OCI-LY3 (cell line): ENCODE data around the gene IGFL2.

Experiments used
- H2AFZ ChIP-seq: fragments of 200-600, 300-600 bp; shearing (Covaris generic); 2 replicates; pipeline ENCODE4 v1.6.0; 2014; ENCODE audit warnings: antibody characterized with exemption, low read depth, low read length
- H3K27ac ChIP-seq: fragments of 200-600, 300-600 bp; sonication (generic); 2 replicates; pipeline ENCODE4 v1.5.1; 2014; ENCODE audit warnings: mild to moderate bottlenecking, low read length, moderate library complexity, mixed read lengths
- H3K27me3 ChIP-seq: fragments of 200-600, 300-600 bp; sonication (generic); 2 replicates; pipeline ENCODE4 v1.6.1; 2014; ENCODE audit warnings: low read depth, low read length, mixed read lengths
- H3K36me3 ChIP-seq: fragments of 200-600, 300-600 bp; sonication (generic); replicated peaks from 2 replicates; pipeline ENCODE3; 2014; ENCODE audit warnings: low read depth, low read length, mixed read lengths
- H3K4me1 ChIP-seq: fragments of 300-600, 200-600 bp; sonication (generic); 2 replicates; pipeline ENCODE4 v1.6.1; 2014; ENCODE audit warnings: low read length, mixed read lengths
- H3K4me2 ChIP-seq: fragments of 200-600, 300-600 bp; sonication (generic); 2 replicates; pipeline ENCODE4 v1.6.1; 2014; ENCODE audit warnings: low read length, mixed read lengths
- H3K4me3 ChIP-seq: fragments of 300-600, 200-600 bp; sonication (generic); 2 replicates; pipeline ENCODE4 v1.5.1; 2014; ENCODE audit warnings: antibody characterized with exemption, mild to moderate bottlenecking, low read length, moderate library complexity
- H3K79me2 ChIP-seq: fragments of 300-600, 200-600 bp; shearing (Covaris generic); 2 replicates; pipeline ENCODE4 v1.6.1; 2014; ENCODE audit warnings: mild to moderate bottlenecking, low read length, mixed read lengths
- H3K9ac ChIP-seq: fragments of 300-600, 200-600 bp; shearing (Covaris generic); 2 replicates; pipeline ENCODE4 v1.6.0; 2014; ENCODE audit warnings: mild to moderate bottlenecking, low read length, moderate library complexity
- H3K9me3 ChIP-seq: fragments of 200-600, 300-600 bp; shearing (Covaris generic); 2 replicates; pipeline ENCODE4 v1.6.1; 2014; ENCODE audit warnings: low read length, mixed read lengths; ENCODE audit not compliant: insufficient read depth
- H4K20me1 ChIP-seq: fragments of 200-600, 300-600 bp; sonication (generic); 2 replicates; pipeline ENCODE4 v1.6.1; 2016; ENCODE audit warnings: low read length, mixed read lengths; ENCODE audit not compliant: insufficient read depth
- EZH2phosphoT487 ChIP-seq: fragments of 200-600 bp; shearing (Covaris generic); IDR thresholded peaks from 2 replicates; pipeline ENCODE4 v1.6.1; 2018; ENCODE audit warnings: antibody characterized with exemption, mixed run types, low read depth
- TF ChIP-seq, protein P1 (sequence below): fragments of 200-600, 300-600 bp; sonication (generic); IDR thresholded peaks from 2 replicates; pipeline ENCODE4 v1.5.1; 2014; ENCODE audit warnings: antibody characterized with exemption, low read length, low read depth

The IGFL2 gene

DNA sequence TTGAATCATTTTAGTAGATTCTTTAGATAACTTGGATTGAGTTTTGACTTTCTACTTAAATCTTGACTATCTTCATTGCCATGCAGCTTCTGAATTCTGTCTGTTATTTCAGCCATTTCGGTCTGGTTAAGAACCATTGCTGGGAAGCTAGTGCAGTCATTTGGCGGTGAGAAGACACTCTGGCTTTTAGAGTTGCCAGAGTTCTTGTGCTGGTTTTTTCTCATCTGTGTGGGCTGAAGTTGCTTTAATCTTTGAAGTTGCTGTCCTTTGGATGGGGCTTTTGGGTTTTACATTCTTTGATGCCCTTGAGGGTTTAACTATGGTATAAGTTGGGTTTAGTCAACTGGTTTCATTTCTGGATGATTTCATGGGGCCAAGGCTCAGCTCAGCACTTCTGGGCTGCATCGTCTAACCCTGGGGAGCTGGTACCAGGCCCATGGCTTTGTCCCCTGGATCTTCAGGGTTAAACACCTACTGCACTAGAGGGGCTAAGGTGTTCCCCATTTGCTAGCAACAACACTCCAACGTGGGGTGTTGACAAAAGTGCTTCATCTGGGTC is 10.0 kb upstream of the IGFL2 start:
- H3K4me1 ChIP-seq = peaks cover 12% of the 10 kb centered on the region
- H3K27me3 ChIP-seq = no peaks in the 10 kb centered on the region
- no peaks in the 10 kb centered on the region for H3K36me3 ChIP-seq
- H3K9me3 ChIP-seq = no peaks in the 10 kb centered on the region
- H3K9ac ChIP-seq = no peak overlapping the region
- no peak overlapping the region for H3K4me2 ChIP-seq
- no peaks in the 10 kb centered on the region for H3K79me2 ChIP-seq
- H3K27ac ChIP-seq = no peak overlapping the region
- no peak overlapping the region for H3K4me3 ChIP-seq
- no peaks in the 10 kb centered on the region for H4K20me1 ChIP-seq
- TF ChIP-seq, protein P1, sequence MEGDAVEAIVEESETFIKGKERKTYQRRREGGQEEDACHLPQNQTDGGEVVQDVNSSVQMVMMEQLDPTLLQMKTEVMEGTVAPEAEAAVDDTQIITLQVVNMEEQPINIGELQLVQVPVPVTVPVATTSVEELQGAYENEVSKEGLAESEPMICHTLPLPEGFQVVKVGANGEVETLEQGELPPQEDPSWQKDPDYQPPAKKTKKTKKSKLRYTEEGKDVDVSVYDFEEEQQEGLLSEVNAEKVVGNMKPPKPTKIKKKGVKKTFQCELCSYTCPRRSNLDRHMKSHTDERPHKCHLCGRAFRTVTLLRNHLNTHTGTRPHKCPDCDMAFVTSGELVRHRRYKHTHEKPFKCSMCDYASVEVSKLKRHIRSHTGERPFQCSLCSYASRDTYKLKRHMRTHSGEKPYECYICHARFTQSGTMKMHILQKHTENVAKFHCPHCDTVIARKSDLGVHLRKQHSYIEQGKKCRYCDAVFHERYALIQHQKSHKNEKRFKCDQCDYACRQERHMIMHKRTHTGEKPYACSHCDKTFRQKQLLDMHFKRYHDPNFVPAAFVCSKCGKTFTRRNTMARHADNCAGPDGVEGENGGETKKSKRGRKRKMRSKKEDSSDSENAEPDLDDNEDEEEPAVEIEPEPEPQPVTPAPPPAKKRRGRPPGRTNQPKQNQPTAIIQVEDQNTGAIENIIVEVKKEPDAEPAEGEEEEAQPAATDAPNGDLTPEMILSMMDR = no peak
- TF ChIP-seq EZH2phosphoT487 = no peak
- no peak overlapping the region for H2AFZ ChIP-seq

DNA sequence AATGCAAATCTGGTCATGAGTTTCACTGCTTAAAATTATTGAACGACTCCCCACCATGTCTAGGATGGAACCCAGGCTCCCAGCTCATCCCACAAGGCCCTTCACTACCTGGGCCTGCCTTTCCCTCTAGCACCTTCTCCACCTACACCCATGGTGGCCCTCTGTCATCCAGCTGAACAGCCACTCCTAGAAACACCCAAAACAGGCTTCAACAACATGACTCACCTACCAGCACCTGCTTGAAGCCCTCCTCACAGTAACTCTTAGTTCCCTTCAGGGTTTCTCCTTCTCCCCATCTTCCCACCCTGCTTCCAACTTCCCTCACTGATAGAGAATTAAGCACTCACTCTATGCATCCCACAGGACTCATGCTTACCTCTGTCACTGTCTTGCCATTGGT is 6.6 kb upstream of the IGFL2 start:
- Histone ChIP-seq H2AFZ (no peak overlapping the region), H3K4me2 (no peak overlapping the region), H3K79me2 (no peaks in the 10 kb centered on the region), H3K4me3 (no peak overlapping the region), H3K9me3 (no peaks in the 10 kb centered on the region), H3K9ac (no peak overlapping the region), H3K4me1 (no peaks in the 10 kb centered on the region), H3K27me3 (0 out of 2 replicates have a peak, but pooled peaks cover 5% of the 10 kb centered on the region), H3K36me3 (no peaks in the 10 kb centered on the region), H3K27ac (no peak overlapping the region), H4K20me1 (no peaks in the 10 kb centered on the region)
- TF ChIP-seq, protein P1 = no peak
- TF ChIP-seq EZH2phosphoT487 = no peak

DNA sequence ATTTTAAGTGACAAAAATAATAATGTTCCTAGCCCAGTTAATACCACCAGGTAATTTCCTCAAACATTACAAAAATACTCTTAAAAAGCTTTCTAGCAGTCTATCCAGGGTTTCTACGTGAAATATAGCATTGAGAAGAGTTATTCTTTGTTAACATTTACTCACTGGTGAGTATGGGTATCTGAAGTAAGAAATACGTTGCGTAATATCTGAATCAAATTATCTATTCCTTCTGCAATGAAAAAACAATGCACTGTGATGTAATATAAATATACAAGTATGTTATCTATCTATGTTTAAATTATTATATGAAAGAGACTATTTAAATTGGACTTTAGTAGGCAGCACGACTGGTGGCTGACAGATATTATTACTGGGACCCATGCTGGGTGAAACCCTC is 5.7 kb upstream of the IGFL2 start:
- Histone ChIP-seq H3K9me3 (no peaks in the 10 kb centered on the region), H4K20me1 (no peaks in the 10 kb centered on the region), H3K4me2 (no peak overlapping the region), H3K36me3 (no peaks in the 10 kb centered on the region), H3K79me2 (no peaks in the 10 kb centered on the region), H3K4me3 (no peak overlapping the region), H3K27me3 (0 out of 2 replicates have a peak, but pooled peaks cover 5% of the 10 kb centered on the region), H3K9ac (no peak overlapping the region), H3K4me1 (no peaks in the 10 kb centered on the region), H2AFZ (no peak overlapping the region), H3K27ac (no peak overlapping the region)
- TF ChIP-seq, protein P1 = no peak
- no peak for TF ChIP-seq EZH2phosphoT487

DNA sequence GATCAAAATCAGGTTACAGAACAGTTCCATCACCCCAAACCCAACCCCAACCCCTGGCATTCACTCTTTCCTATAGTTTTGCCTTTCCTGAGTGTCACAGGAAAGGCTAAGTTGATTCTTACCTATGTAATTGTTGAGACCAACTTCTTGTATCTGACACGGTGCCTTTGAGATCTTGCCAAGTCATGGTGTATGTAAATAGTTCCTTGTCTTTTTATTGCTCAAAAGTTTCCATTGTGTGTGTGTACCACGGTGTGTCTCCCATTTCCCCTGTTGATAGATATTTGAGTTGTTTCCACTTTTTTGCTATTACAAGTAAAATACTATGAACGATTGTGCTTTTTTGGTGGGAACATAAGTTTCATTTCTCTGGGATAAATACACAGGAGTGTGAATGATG is 3.3 kb upstream of the IGFL2 start:
- no peak overlapping the region for H3K4me3 ChIP-seq
- TF ChIP-seq, protein P1 = no peak
- no peak for TF ChIP-seq EZH2phosphoT487
- H4K20me1 ChIP-seq = no peaks in the 10 kb centered on the region
- H3K4me1 ChIP-seq = no peaks in the 10 kb centered on the region
- no peaks in the 10 kb centered on the region for H3K9me3 ChIP-seq
- no peaks in the 10 kb centered on the region for H3K79me2 ChIP-seq
- no peaks in the 10 kb centered on the region for H3K36me3 ChIP-seq
- no peak overlapping the region for H3K9ac ChIP-seq
- H3K4me2 ChIP-seq = no peak overlapping the region
- H3K27ac ChIP-seq = no peak overlapping the region
- H3K27me3 ChIP-seq = peaks cover 10% of the 10 kb centered on the region
- no peak overlapping the region for H2AFZ ChIP-seq
